Osteocyte (in vitro differentiated cells): ENCODE results near the gene TAF1C. TPM values are rescaled to one million over a fixed set of nuclear protein-coding genes. Genes with fewer than 3 reads are reported as not detected.

Experiments
- DNase-seq: peaks from one replicate; pipeline ENCODE4 v3.0.0; 2021; ENCODE audit warnings: mixed read lengths; ENCODE audit not compliant: unreplicated experiment; ENCODE audit errors: extremely low spot score
- H3K27ac Mint-ChIP-seq: one replicate; pipeline ENCODE4 v1.8.0; 2021; ENCODE audit warnings: mild to moderate bottlenecking, mixed read lengths; ENCODE audit not compliant: unreplicated experiment
- H3K27me3 Mint-ChIP-seq: one replicate; pipeline ENCODE4 v1.8.0; 2021; ENCODE audit warnings: mixed read lengths; ENCODE audit not compliant: unreplicated experiment
- H3K36me3 Mint-ChIP-seq: one replicate; pipeline ENCODE4 v1.8.0; 2021; ENCODE audit warnings: mixed read lengths; ENCODE audit not compliant: unreplicated experiment
- H3K4me1 Mint-ChIP-seq: one replicate; pipeline ENCODE4 v1.8.0; 2021; ENCODE audit warnings: mixed read lengths; ENCODE audit not compliant: unreplicated experiment
- H3K4me3 Mint-ChIP-seq: one replicate; pipeline ENCODE4 v1.8.0; 2021; ENCODE audit warnings: mild to moderate bottlenecking, moderate library complexity, mixed read lengths; ENCODE audit not compliant: unreplicated experiment
- H3K9me3 Mint-ChIP-seq: one replicate; pipeline ENCODE4 v1.8.0; 2021; ENCODE audit warnings: mixed read lengths; ENCODE audit not compliant: unreplicated experiment
- CTCF ChIP-seq: fragments of 200-600 bp; sonication (generic); IDR thresholded peaks from 2 replicates; pipeline ENCODE4 v1.5.0; 2021; ENCODE audit warnings: antibody characterized with exemption, mild to moderate bottlenecking, moderate library complexity
- total RNA-seq: library from RNA; stranded (reverse); gene quantifications from 2 replicates; pipeline ENCODE4 v1.2.1, GENCODE V29; 2021

The TAF1C gene
- total RNA-seq, 1 donor from 2014 or later: 47.9 TPM

DNA sequence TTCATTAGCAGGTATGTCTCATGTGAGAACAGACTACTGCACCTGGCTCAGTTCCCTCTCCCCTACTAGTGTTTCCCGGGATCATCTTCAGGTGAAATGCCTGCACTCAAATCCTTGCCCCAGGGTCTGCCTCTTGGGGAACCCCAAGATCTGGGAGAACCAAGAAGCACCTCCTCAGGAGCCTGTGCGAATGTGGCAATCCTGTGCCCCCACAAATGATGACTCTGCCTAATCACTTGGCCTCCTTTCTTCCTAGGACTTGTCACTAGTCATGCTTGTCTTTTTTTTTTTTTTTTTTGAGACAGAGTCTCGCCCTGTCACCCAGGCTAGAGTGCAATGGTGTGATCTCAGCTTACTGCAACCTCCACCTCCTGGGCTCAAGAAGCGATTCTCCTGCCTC lies 25.8 kb upstream of the TAF1C start:
- peaks cover 49% of the 10 kb centered on the region for H3K27me3 Mint-ChIP-seq

GRCh38 chr16:84212154-84212553 lies 25.3 kb upstream of the TAF1C start:
- TF ChIP-seq CTCF: no peak
- Mint-ChIP-seq H3K4me1 (no peaks in the 10 kb centered on the region), H3K9me3 (no peaks in the 10 kb centered on the region), H3K27me3 (peaks cover 46% of the 10 kb centered on the region), H3K4me3 (no peak overlapping the region), H3K27ac (no peak overlapping the region), H3K36me3 (no peaks in the 10 kb centered on the region)
- no peak for DNase-seq

More for the DNA sequence above, 25.8 kb upstream of the TAF1C start:
- Mint-ChIP-seq H3K36me3 (no peaks in the 10 kb centered on the region), H3K4me3 (no peak overlapping the region), H3K9me3 (no peaks in the 10 kb centered on the region), H3K27ac (no peak overlapping the region), H3K4me1 (no peaks in the 10 kb centered on the region)
- DNase-seq: no peak
- TF ChIP-seq CTCF: no peak

DNA sequence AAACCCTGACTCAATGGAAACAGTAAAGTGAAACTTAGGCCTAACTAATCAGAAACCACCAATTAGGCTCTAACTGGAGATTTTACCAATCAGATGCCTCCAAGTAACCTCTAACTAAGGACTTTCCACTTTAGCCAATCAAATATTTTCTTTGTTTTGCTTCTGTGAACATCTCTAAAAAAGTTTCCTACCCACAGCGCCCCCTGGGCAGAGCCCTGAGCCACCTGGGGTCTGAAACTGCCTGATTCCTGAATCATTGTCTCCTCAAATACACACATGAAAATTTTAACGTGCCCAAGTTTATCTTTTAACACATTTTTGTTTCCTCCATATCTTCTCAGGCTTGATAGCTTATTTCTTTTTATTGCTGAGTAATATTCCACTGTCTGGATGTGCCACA lies 23.1 kb upstream of the TAF1C start:
- H3K27me3 Mint-ChIP-seq: peaks cover 54% of the 10 kb centered on the region
- no peak for TF ChIP-seq CTCF
- no peak for DNase-seq
- no peaks in the 10 kb centered on the region for H3K9me3 Mint-ChIP-seq
- H3K4me1 Mint-ChIP-seq: no peaks in the 10 kb centered on the region
- no peak overlapping the region for H3K27ac Mint-ChIP-seq
- H3K4me3 Mint-ChIP-seq: no peak overlapping the region
- no peaks in the 10 kb centered on the region for H3K36me3 Mint-ChIP-seq

DNA sequence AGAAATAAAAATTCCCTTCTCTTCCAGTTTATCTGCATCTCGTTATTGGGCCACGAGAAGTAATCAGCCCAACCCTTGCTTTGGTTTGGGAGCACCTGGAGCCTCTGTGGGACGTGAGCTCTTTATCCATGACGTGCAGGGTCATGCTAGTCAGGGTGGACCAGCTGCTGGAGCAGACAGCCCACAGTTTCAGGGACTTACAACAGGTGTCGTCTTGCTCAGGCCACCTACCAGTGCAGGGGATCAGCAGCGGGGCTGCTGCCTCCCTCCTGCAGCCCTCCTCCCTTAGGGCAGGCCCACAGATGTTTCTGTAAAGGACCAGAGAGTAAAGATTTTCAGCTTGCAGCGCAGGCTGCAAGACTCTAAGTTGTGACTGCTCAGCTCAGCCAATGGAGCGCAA lies 21.0 kb upstream of the TAF1C start:
- Mint-ChIP-seq H3K36me3 (no peaks in the 10 kb centered on the region), H3K27me3 (peaks cover 47% of the 10 kb centered on the region), H3K9me3 (no peaks in the 10 kb centered on the region), H3K4me1 (no peaks in the 10 kb centered on the region), H3K4me3 (no peak overlapping the region), H3K27ac (no peak overlapping the region)
- DNase-seq: no peak
- no peak for TF ChIP-seq CTCF

- Mint-ChIP-seq H3K4me3 (no peak overlapping the region), H3K36me3 (no peaks in the 10 kb centered on the region), H3K4me1 (no peaks in the 10 kb centered on the region), H3K27me3 (peaks cover 49% of the 10 kb centered on the region), H3K27ac (no peak overlapping the region), H3K9me3 (no peaks in the 10 kb centered on the region)
- no peak for TF ChIP-seq CTCF
- no peak for DNase-seq
Observed at GRCh38 chr16:84207251-84207650, 20.4 kb upstream of the TAF1C start.
